HG03108 (cell line): Measurements from ENCODE around the gene KRT81.

Experiments
- ATAC-seq: cut with Tn5 transposase; IDR thresholded peaks from one replicate; pipeline ENCODE4 v1.9.1; 2021; ENCODE audit warnings: moderate library complexity; ENCODE audit not compliant: unreplicated experiment

The KRT81 gene

DNA sequence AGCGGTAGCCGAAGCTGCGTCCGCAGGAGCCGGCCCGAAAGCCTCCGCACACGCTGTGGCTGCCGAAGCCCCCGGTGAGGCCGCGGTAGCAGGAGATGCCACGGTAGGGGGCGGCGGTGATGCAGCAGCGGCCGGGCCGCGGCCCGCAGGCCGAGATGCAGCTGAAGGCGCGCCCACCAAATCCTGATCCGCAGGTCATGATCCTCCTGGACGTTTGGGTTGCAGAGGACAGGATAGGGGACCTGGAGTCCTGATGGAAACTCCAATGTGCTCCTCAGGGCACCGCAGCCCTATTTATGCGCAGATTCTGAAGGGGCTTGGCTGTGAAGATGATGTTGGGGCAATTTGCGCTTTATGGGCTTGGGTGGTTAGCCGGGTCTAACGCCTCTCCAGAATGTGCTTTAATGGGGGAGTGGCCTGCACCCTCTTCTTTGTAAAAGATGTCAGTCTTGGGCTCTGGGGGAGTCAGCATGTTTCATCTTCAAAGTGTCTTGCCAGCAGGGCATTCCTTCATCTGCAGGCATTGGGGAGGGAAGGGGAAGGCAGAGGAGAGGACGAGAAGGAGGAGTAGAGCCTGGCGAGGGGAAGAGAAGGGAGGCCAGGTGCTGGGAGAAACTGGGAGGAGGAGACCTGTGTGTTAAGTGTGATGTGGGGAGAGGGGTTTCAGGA, at the start of gene KRT81:
Gene KRT81, minus strand, starts transcription at position 268 of the 669 bp plus-strand sequence. Its CDS starts 69 bp downstream, at position 199.
- no peak for ATAC-seq

DNA sequence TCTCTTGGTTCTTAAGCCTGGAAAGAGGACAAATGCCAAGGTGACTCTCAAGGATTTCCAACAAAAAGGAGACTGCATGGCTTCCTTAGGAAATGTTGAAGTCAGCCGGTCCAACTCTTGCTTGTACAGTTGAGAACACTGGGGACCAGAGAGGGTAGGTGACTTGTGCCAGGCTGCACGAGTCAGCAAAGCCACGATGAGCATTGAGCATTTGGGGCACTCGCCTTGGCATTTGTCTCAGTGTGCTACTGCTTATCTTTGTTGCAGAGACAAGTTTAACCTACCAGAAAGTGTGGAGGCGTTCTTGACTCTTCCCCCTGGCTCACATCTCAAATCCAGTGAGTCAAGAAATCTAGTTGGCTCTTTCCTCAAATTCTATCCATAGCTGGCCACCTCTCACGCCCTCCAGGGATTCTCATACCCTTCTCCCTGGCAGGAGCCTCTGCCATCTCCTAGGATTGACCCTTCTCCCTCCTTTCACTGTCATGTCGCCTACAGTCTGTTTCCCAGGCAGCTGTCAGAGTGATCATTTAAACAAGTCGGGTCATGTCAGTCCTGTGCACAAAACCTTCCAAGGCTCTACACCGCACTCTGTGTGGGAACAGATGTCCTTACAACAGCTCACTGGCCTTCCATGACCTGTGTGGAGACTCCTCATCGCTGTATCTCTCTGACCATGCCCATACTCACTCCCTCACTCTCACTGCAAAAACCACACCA, 47.1 kb upstream of the KRT81 start:
- no peak for ATAC-seq

DNA sequence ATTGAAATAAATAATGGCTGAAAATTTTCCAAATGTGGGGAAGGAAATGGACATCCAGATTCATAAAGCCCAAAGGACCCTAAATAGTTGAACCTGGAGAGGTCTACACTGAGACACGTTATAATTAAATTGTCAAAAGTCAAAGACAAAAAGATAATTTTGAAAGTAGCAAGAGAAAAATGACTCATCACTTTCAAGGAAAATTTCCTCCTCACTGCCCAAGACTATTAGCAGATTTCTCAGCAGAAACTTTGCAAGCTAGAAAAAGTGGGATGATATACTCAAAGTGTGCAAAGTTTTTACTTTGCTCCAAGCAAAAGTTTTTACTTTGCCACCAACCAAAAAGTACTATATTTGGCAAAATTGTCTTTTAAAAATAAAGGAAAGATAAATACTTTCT, 45.7 kb upstream of the KRT81 start:
- no peak for ATAC-seq

DNA sequence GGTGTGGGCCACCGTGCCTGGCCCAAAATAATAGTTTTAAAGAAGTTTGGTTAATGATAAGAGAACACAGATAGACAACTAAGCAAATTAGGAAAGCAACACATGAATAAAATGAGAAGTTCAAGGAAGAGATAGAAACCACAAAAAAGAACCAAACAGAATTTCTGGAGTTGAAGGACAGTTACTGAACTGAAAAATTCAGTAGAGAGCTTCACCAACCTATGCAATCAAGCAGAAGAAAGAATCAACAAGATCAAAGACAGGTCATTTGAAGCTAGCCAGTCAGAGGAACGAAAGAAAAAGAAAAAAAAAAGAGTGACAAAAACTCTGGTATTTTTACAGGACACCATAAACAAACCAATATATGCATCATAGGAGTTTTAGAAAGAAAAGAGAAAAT, 45.3 kb upstream of the KRT81 start:
- no peak for ATAC-seq

DNA sequence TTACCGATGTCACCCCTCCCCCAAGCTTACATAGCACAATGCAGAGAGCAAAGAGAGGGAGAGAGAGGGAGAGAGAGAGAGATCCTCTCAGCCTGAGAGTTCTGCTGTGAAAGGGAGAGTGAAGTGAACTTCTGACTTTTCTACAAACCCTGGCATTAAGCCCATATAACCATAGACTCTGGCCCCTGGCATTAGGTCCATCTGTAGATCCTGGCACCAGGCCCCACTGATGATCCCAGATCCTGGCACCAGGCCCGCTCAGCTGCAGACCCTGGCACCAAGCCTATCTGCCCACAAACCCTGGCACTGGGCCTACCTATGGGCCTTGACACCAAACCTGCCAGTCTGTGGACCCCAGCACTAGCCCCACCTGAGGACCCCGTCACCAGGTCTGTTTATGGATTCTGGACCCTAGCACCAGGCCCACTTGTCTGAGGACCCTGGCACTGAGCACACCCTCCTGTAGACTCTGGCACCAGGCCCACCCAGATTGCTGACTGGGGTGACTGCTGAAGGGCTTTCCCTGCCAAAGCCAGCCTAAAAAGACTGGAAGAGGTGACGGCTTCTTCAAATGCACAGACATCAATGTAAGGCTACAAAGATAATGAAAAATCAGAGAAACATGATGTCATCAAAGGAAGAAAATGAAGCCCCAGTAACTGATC, 44.4 kb upstream of the KRT81 start:
- ATAC-seq = no peak

DNA sequence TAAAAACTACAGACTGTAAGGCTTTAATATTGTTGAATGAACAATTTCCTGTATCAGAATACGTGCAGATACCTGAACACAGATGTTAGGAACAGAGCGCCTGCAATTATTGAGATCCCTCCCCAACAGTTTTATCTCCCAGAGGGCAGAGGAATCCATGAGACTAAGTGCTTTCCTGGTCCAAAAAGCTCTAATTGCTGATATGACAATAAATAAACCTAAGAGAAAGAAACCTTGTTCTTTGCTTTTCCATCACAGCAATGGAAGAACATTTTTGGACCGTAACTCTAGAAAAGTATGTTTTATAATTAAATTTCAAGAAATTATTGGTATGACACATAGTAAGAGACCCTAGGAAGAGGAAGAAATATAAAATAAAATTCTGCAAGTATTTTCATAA, 42.9 kb upstream of the KRT81 start:
- ATAC-seq = no peak

DNA sequence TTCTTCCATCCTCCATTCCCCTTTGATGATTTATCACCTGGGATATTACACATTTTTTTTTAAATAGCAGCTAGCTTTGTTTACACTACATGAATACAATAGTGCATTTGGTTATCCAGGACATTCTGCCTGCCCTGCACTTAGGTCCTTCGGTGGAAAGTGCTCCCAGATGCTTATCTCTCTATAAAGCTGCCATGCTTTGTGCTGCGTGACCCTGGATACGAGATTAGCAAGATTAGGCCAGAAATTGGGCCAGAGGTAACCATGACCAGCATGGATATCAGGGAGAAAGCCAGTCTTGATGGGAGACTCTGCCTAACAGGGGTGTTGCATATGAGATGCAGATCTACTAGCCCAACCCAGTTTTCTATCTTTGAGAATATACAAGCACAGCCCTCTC, 42.0 kb upstream of the KRT81 start:
- ATAC-seq = no peak

DNA sequence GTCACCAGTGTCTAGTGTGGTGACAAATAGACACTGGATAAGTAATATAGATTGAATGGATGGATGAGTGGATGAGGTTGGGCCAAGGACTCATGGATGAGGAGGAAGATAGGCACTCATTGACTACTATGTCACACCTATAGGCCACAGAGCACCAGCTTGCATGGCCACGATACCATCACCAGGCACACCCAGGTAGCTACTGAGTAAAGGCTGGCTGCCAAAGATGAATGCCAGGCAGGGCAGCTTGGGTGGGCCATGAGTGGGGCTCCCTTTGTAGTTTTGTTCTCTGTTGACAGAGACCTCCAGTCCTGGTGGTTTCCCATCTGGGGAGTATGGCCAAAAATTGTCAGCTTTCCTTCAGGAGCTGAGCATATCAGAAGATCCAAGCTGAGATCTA, 41.0 kb upstream of the KRT81 start:
- ATAC-seq = no peak

DNA sequence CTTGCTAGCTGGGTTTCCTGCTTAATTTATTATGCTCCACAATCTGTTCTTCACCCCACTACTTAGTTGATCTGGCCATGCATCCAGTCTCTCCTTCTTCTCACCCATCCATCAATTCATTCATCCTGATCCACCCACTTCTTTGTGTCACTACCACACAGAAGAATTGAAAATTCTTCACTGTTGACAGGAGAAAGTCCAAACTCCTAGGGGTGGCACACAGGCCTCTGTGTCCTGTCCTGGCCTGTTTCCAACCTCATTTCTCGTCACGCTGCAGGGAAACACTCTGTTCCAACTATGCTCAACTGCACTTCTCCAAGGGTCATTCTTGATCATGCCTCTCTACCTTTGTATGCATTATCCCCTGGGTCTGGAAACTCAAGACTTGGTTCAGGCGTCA, 40.5 kb upstream of the KRT81 start:
- no peak for ATAC-seq

DNA sequence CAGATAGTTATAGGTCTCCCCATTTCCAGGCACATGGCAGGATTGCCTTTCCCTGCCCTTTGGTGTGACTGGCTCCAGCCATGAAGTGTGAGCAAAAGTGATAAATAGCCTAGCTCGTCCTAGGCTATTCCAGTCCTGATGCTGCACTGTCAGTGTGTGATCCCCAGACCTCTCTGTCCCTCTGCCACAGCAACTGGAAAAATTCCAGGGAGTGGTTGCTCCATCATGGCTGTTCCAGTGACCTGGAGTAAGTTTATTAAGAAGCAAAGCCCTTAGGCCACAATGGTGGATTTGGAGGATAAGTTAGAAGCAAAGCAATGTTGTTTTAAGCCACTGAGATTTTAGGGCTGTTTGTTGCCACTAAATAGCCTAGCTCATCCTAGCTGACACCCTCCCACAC, 39.7 kb upstream of the KRT81 start:
- no peak for ATAC-seq

DNA sequence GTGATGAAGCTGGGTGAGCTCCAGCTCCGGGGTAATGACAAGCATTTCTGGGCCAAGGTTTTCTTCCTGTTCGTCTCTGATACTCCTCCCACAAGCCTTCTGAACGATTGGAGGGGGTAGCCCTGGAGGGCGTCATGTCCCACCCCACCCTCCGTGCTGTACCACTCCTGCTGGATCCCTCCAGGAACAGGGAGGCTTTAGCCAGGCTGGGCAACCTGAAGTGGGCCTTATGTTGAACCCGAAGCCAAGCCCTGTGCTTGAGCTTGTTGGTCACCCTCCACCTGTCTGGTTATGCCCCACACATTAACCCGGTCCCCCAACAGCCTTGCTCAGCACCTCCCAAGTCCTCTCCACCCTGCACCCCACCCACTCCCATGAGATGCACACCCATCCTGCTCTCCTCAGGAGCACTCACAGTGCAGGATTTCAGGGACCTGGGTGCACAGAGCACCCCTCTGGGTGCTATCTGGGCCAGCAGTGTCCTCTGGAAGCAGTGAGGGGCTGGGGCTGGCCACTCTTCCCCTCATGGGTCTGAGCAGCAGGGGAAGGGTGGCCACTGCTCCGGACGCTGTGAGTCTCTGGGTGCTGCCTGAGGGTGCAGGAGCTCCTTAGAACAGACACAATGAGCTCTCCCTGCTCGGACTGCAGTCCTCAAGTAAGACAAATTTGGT, 36.6 kb upstream of the KRT81 start:
- no peak for ATAC-seq

DNA sequence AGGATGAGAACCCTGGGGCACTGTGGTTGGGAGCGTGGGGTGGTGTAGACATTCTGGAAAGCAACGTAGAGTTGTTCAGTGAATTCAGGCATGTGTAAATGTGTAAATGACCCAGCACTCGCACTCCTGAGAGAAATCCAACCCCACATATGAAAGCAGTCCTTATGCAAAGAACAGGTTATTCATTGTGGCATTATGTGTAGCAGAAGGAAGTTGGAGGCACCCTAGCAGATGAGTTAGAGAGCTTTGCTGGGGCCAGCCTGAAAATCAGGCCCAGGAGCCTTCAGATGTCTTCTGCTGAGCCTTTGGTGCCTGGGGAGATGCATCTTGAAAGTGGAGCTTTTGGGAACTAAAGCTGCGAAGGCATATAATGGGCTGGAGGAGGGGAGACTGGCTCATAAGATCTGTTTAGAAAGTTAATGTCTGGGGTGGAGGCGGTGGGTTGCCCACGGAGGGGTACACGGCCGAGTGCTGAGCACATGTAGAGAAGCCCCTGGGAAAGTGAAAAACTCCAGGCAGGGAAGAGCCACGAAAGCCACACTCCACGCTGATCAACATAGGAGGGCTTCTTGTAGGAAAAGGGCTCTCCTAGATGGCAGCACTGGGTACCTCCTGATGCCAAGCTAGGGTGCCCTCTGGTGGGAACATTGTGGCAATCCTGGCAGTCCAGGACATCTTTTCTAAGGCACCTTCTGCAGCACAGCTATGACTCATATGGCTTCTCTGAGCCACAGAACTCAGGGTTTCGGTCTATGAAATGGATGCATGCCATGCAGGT, 35.9 kb upstream of the KRT81 start:
- ATAC-seq = peak; percentile 83

DNA sequence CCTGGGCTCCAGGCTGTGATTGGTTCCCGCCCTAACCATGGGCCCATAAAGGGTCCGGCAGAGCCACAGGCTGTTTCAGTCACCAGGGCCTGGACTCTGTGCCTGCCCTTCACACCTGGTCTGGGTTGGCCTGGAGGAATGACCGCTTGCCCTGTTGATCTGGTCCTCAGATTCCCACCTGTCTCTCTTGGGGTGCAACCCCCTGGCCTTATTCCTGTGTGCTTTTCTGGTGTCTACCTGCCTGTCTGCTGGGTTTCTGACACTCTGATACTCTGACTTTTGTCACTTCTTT, 32.8 kb upstream of the KRT81 start:
- no peak for ATAC-seq

DNA sequence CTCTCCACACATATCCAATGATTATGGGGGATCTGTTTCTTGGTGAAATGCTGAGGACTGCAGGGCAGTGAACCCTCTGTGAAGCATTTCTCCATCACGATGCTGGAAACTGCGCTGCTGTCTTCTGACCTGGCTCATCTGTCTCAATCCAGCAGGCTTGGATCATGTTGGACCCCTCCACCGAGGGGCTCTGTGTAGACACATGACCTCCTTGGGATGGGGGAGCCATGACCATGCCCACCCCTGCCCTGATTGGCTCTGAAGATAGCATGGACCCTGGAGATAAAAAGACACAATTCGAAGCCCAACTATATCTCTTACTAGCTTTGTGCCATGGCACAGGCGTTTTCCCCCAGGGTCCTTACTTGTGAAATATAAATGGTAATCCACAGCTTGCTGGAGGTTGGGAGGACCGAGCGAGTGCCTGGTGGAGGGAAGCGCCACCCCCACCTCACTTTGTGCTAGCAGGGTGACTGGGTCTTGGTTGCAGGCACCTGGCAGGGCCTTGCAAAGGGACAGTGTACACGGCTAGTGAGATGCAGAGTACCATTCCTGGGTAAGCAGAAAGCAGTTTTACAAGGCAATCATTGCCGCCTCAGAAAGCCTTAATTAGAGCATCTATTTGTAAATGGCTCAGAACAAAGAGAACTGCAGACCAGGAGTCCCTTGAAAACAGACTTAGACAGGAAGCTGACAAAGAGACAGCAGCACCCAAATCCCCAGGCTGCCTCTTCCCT, 32.2 kb upstream of the KRT81 start:
- no peak for ATAC-seq

DNA sequence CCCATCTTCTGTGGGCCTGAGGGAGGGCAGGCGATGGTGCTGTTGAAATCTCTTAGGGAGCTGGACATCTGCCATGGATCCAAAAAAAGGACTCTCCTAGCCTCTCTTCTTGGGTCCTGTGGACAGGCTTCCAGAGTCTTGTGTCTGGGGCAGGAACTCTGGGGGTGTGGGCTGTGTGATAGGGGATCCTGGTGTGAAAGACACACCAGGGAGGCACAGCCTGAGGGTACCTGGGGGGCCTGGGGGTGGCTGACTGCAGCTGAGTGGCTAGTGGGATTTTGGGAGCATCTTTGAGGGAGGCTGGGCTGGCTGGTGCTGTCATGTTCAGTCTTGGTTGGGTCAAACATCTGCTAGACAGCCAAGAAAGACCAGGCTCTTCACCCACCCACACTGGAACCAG, 31.7 kb upstream of the KRT81 start:
- no peak for ATAC-seq

DNA sequence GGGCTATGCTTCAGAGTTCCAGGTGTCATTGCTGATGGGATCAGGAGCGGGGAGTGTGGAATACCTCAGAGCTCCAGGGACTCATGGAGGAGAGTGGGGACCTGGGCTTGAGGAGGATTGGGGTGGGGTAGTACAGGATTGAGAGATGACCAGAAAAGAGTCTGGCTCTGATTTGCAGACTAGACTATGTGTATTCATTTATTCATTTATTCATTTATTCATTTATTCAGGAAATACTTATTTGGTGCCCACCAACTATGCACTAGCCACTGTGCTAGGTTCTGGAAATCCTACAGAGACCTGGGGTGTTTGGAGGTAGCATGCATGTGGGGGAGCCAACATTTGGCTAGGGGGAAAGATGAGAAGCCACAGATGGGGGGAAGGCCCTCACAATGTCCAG, 30.7 kb upstream of the KRT81 start:
- ATAC-seq = no peak

DNA sequence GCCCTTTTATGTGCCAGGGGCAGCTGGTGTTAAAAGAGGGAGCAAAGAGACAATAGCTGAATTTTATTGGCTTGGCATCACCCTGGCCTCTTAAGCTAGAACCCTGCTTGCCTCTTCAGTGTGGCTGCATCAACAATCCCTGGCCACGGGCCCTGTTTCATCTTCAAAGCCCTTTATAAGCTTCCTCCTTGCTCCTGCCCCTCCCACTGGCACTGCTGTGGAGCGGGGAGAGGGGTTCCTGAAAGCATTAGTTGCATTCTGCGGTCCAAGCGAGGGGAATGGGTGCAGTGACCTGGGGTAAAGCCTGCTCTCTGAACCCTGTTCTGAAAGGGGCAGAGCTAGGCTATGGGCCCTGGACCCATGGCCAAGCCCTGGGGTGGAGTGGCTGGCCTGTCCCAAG, 30.1 kb upstream of the KRT81 start:
- no peak for ATAC-seq

DNA sequence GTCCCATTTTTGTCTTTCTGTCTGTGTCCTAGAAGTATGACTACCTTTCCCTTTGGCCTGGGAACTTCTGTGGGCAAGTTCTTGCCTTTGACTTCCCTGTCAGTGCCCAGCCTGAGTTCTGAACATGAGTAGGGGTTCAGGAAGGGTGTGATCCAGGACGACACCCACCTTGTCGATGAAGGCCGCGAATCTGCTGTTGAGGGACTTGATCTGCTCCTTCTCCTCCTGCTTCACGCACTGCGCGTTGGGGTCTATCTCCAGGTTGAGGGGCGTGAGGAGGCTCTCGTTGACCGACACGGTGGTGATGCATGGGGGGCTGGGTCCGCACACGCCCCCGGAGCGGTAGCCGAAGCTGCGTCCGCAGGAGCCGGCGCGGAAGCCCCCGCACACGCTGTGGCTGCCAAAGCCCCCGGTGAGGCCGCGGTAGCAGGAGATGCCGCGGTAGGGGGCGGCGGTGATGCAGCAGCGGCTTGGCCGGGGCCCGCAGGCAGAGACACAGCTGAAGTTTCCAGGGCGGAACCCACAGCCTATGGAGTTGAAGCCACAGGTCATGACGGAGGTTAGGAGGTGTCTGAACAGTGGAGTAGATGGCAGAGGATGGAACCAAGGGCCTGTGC, 29.6 kb upstream of the KRT81 start, which contains the start of gene KRT83:
Gene KRT83, minus strand, starts transcription at position 615 of the 617 bp plus-strand sequence. Its CDS starts 63 bp downstream, at position 552.
- no peak for ATAC-seq

DNA sequence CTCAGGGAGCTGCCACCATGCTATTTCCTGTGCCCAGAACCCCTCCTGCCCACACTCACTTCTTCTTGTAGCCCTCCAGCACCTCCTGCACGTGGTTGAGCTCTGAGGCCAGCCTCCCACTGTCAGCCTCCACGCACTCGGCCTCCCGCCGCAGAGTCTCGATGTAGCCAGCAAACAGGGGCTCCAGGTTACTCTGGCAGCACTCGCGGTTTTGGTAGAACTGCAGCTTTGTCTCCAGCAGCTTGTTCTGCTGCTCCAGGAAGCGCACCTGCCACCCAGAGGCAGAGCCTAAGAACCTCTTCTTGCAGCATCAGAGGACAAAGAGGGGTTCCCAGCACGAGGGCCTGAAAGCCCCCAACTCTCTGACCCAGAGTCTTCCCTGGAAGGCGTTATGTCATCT, 27.8 kb upstream of the KRT81 start:
- no peak for ATAC-seq
